Panc1 (cell line): ENCODE data around the gene FAM98C. TPM values are rescaled to one million over a fixed set of nuclear protein-coding genes. Genes with fewer than 3 reads are reported as not detected.

Experiments
- ATAC-seq: fragments of 200-7000 bp; cut with Tn5 transposase; 2 replicates; pipeline ENCODE4 v1.9.1; 2020; ENCODE audit warnings: mild to moderate bottlenecking, moderate library complexity
- BruUV-seq: library from RNA; stranded (reverse); fragments of 400-500 nt; replicated peaks from 2 replicates; lab custom pipeline; 2021; lab: Mats Ljungman, UMichigan
- CTCF ChIA-PET: fragments of 300-600 bp; sonication (Branson Sonifier 250); formaldehyde crosslinking; loops from one replicate; lab custom pipeline; 2022; ENCODE audit warnings: antibody characterized with exemption; lab: Charles Lee
- POLR2A ChIA-PET: fragments of 300-600 bp; sonication (Branson Sonifier 250); formaldehyde crosslinking; loops from one replicate; lab custom pipeline; 2022; ENCODE audit warnings: antibody characterized with exemption; lab: Charles Lee
- DNase-seq: peaks from one replicate; pipeline ENCODE4 v3.0.0-alpha.2; 2010; ENCODE audit warnings: low read depth, low spot score
- H3K27ac ChIP-seq: 2 replicates; pipeline ENCODE4 v1.5.1; 2011; ENCODE audit warnings: mild to moderate bottlenecking, low read length, inconsistent platforms
- H3K27me3 ChIP-seq: fragments of 200-500 bp; sonication (Bioruptor generic); 2 replicates; pipeline ENCODE4 v1.6.0; 2014; ENCODE audit warnings: low read length, inconsistent platforms; ENCODE audit not compliant: control insufficient read depth, insufficient read depth
- H3K36me3 ChIP-seq: fragments of 200-500 bp; sonication (Bioruptor generic); 2 replicates; pipeline ENCODE4 v1.5.1; 2014; ENCODE audit warnings: inconsistent platforms, mild to moderate bottlenecking, low read length, moderate library complexity; ENCODE audit not compliant: control insufficient read depth, insufficient read depth
- H3K4me1 ChIP-seq: 2 replicates; pipeline ENCODE4 v1.5.1; 2011; ENCODE audit warnings: inconsistent platforms, mild to moderate bottlenecking, low read length, moderate library complexity; ENCODE audit not compliant: control insufficient read depth, insufficient read depth
- H3K4me3 ChIP-seq, 2 experiments: 2 replicates each; pipeline ENCODE4 v1.5.1; 2011 to 2012; ENCODE audit warnings: low read depth in 2 of 2, low read length in 2 of 2, mild to moderate bottlenecking in 2 of 2, inconsistent platforms in 1 of 2, moderate library complexity in 1 of 2
- H3K9me3 ChIP-seq: fragments of 200-500 bp; sonication (Bioruptor generic); 2 replicates; pipeline ENCODE4 v1.5.1; 2014; ENCODE audit warnings: low read depth, mild to moderate bottlenecking, inconsistent platforms, low read length, moderate library complexity; ENCODE audit not compliant: control insufficient read depth, insufficient read depth
- POLR2AphosphoS5 ChIP-seq: IDR thresholded peaks from 2 replicates; pipeline ENCODE4 v1.6.1; 2012; ENCODE audit warnings: mild to moderate bottlenecking, low read depth, low read length, moderate library complexity
- SIN3A ChIP-seq: IDR thresholded peaks from 2 replicates; pipeline ENCODE4 v1.6.1; 2012; ENCODE audit warnings: low read depth, mild to moderate bottlenecking, low read length, moderate library complexity, borderline replicate concordance; ENCODE audit not compliant: insufficient read depth
- TCF7L2 ChIP-seq: IDR thresholded peaks from 2 replicates; pipeline ENCODE4 v1.6.1; 2011; ENCODE audit warnings: mild to moderate bottlenecking, low read depth, low read length, inconsistent platforms
- in situ Hi-C: cut with HindIII; loops from 2 replicates; pipeline ENCODE4 v1.10.0; 2016; ENCODE audit warnings: low sequenced_read_pairs, low pct_unique_long_range_greater_than_20kb
- intact Hi-C: fragments of 100-400 bp; cut with micrococcal nuclease; formaldehyde crosslinking; loops from one replicate; pipeline ENCODE4 v1.10.0; 2022; ENCODE audit not compliant: unreplicated experiment
- total RNA-seq: library from RNA; stranded (reverse); gene quantifications from one replicate; pipeline ENCODE4 v1.2.1, GENCODE V29; 2021; ENCODE audit not compliant: unreplicated experiment
- TF ChIP-seq, protein P1 (sequence below), 2 experiments: IDR thresholded peaks; 2 replicates each; pipeline ENCODE4 v1.6.1; 2011 to 2012; ENCODE audit warnings: low read depth in 2 of 2, control low read depth in 1 of 2, low read length in 1 of 2, mild to moderate bottlenecking in 1 of 2, moderate library complexity in 1 of 2; ENCODE audit not compliant: insufficient read depth in 1 of 2
- TF ChIP-seq, protein P2 (sequence below): fragments of 450-650 bp; IDR thresholded peaks from 2 replicates; pipeline ENCODE4 v1.5.1; 2017; ENCODE audit warnings: mild to moderate bottlenecking

FAM98C gene
- total RNA-seq, 1 experiment from 2014 or later: 24.7 TPM

DNA sequence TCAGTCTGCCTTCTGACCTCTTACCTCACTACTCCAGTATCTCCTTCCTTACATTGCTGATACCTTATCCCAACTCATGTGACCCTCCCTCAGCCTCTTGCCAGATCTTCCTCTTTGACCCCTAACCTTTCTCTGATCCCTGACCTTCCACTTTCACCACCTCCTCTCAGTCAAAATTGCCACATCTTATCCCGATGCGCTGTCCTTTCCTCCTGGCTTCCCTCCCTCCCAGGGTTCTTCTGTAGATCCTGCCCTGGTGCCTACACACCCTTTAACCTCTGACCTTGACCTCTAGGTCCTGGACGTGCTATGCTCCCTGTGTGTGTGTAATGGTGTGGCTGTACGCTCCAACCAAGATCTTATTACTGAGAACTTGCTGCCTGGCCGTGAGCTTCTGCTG, 54.3 kb downstream of the FAM98C start:
- H3K4me1 ChIP-seq: no peaks in the 10 kb centered on the region
- no peaks in the 10 kb centered on the region for H3K9me3 ChIP-seq
- POLR2A ChIA-PET: interaction anchor here (0.6 kb wide), 1 partner anchor 23 kb away, joined by 13 read pairs; no protein-coding TSS in a partner anchor
- H3K27me3 ChIP-seq: no peaks in the 10 kb centered on the region
- ATAC-seq (no peak), DNase-seq (no peak)
- no peak overlapping the region for H3K4me3 ChIP-seq
- intact Hi-C loops (no loop called here), in situ Hi-C loops (no loop called here)
- TF ChIP-seq SIN3A (no peak), TCF7L2 (no peak), POLR2AphosphoS5 (no peak)
- TF ChIP-seq, protein P1, sequence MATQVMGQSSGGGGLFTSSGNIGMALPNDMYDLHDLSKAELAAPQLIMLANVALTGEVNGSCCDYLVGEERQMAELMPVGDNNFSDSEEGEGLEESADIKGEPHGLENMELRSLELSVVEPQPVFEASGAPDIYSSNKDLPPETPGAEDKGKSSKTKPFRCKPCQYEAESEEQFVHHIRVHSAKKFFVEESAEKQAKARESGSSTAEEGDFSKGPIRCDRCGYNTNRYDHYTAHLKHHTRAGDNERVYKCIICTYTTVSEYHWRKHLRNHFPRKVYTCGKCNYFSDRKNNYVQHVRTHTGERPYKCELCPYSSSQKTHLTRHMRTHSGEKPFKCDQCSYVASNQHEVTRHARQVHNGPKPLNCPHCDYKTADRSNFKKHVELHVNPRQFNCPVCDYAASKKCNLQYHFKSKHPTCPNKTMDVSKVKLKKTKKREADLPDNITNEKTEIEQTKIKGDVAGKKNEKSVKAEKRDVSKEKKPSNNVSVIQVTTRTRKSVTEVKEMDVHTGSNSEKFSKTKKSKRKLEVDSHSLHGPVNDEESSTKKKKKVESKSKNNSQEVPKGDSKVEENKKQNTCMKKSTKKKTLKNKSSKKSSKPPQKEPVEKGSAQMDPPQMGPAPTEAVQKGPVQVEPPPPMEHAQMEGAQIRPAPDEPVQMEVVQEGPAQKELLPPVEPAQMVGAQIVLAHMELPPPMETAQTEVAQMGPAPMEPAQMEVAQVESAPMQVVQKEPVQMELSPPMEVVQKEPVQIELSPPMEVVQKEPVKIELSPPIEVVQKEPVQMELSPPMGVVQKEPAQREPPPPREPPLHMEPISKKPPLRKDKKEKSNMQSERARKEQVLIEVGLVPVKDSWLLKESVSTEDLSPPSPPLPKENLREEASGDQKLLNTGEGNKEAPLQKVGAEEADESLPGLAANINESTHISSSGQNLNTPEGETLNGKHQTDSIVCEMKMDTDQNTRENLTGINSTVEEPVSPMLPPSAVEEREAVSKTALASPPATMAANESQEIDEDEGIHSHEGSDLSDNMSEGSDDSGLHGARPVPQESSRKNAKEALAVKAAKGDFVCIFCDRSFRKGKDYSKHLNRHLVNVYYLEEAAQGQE (IDR thresholded peaks at IDR 0.05; ENCODE audit: insufficient read depth in 1 of 2, low read depth in 2 of 2, low read length in 1 of 2): no peak
- TF ChIP-seq, protein P2, sequence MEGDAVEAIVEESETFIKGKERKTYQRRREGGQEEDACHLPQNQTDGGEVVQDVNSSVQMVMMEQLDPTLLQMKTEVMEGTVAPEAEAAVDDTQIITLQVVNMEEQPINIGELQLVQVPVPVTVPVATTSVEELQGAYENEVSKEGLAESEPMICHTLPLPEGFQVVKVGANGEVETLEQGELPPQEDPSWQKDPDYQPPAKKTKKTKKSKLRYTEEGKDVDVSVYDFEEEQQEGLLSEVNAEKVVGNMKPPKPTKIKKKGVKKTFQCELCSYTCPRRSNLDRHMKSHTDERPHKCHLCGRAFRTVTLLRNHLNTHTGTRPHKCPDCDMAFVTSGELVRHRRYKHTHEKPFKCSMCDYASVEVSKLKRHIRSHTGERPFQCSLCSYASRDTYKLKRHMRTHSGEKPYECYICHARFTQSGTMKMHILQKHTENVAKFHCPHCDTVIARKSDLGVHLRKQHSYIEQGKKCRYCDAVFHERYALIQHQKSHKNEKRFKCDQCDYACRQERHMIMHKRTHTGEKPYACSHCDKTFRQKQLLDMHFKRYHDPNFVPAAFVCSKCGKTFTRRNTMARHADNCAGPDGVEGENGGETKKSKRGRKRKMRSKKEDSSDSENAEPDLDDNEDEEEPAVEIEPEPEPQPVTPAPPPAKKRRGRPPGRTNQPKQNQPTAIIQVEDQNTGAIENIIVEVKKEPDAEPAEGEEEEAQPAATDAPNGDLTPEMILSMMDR: no peak
- BruUV-seq: no TSS peak
- H3K36me3 ChIP-seq: no peaks in the 10 kb centered on the region
- CTCF ChIA-PET: no interaction called here
- no peak overlapping the region for H3K27ac ChIP-seq

DNA sequence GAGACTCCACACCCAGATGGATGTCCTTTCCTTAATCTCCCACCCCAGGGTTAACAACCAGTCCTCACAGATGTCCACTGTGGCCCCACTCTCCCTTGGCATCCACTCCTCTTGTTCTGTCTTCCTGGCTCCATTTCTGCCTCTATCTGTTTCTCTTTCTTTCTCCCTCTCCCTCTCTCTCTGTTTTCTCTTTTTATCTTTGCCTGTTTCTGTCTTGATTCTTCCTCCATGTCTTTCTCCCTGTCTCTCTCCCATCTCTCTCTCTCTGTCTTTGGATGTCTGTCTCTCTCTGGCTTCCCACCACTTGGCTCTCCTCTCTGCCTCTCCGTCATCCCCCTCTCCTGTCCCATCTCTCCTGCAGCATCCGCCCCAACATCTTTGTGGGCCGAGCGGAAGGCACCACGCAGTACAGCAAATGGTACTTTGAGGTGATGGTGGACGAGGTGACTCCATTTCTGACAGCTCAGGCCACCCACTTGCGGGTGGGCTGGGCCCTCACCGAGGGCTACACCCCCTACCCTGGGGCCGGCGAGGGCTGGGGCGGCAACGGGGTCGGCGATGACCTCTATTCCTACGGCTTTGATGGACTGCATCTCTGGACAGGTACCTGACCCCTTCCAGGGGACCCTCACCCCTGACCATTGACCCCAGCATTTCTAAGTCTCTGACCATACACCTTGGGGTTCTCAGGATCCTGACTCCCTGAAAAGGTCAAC, 55.0 kb downstream of the FAM98C start:
- no peak overlapping the region for H3K4me3 ChIP-seq
- intact Hi-C loops (no loop called here), in situ Hi-C loops (no loop called here)
- H3K27me3 ChIP-seq: no peaks in the 10 kb centered on the region
- ATAC-seq (no peak), DNase-seq (no peak)
- no peaks in the 10 kb centered on the region for H3K36me3 ChIP-seq
- no peaks in the 10 kb centered on the region for H3K4me1 ChIP-seq
- TF ChIP-seq, protein P1 (IDR thresholded peaks at IDR 0.05; ENCODE audit: insufficient read depth in 1 of 2, low read depth in 2 of 2, low read length in 1 of 2): no peak
- TF ChIP-seq POLR2AphosphoS5: no peak
- TF ChIP-seq, protein P2: no peak
- no peak for TF ChIP-seq SIN3A
- TF ChIP-seq TCF7L2: no peak
- H3K27ac ChIP-seq: no peak overlapping the region
- ChIA-PET POLR2A (interaction anchor here (0.6 kb wide), 1 partner anchor 24 kb away, joined by 13 read pairs; no protein-coding TSS in a partner anchor), CTCF (no interaction called here)
- no peaks in the 10 kb centered on the region for H3K9me3 ChIP-seq
- no TSS peak for BruUV-seq
